Activated CD8-positive, alpha-beta memory T cell treated with anti-CD3 and anti-CD28 coated beads, Interleukin-2, amount 50 U/mL, for 24 hours (primary cell): ENCODE measurements around the gene SCGB3A2.

Source experiments
- DNase-seq: peaks from one replicate; pipeline ENCODE4 v3.0.0-alpha.2; 2020; ENCODE audit errors: extremely low read depth

SCGB3A2 gene

GRCh38 chr5:147904110-147904509, 25.6 kb downstream of the SCGB3A2 start:
- DNase-seq: no peak

GRCh38 chr5:147906326-147907095, 28.0 kb downstream of the SCGB3A2 start, which contains the start of gene C5orf46:
C5orf46 (minus strand) TSS chr5:147906538; CDS start chr5:147906501, 37 bp downstream.
- DNase-seq: no peak

GRCh38 chr5:147911427-147911826, 32.9 kb downstream of the SCGB3A2 start:
- no peak for DNase-seq

GRCh38 chr5:147912011-147912410, 33.5 kb downstream of the SCGB3A2 start:
- no peak for DNase-seq

- no peak for DNase-seq
Observed at GRCh38 chr5:147913786-147914185, 35.3 kb downstream of the SCGB3A2 start.

- no peak for DNase-seq
Observed at GRCh38 chr5:147918101-147918685, 39.7 kb downstream of the SCGB3A2 start.

- no peak for DNase-seq
Observed at GRCh38 chr5:147918899-147919298, 40.4 kb downstream of the SCGB3A2 start.

GRCh38 chr5:147920420-147921030, 42.0 kb downstream of the SCGB3A2 start:
- no peak for DNase-seq

- no peak for DNase-seq
Observed at GRCh38 chr5:147921136-147921535, 42.6 kb downstream of the SCGB3A2 start.

- DNase-seq: no peak
Observed at GRCh38 chr5:147925020-147925419, 46.5 kb downstream of the SCGB3A2 start.

- DNase-seq: no peak
Observed at GRCh38 chr5:147927901-147928300, 49.4 kb downstream of the SCGB3A2 start.

GRCh38 chr5:147930769-147931168, 52.3 kb downstream of the SCGB3A2 start:
- no peak for DNase-seq
